ENCODE data around the gene GON4L.
A peak's percentile ranks its signal among the peaks of the same experiment; 100 is the strongest.

GON4L gene

DNA sequence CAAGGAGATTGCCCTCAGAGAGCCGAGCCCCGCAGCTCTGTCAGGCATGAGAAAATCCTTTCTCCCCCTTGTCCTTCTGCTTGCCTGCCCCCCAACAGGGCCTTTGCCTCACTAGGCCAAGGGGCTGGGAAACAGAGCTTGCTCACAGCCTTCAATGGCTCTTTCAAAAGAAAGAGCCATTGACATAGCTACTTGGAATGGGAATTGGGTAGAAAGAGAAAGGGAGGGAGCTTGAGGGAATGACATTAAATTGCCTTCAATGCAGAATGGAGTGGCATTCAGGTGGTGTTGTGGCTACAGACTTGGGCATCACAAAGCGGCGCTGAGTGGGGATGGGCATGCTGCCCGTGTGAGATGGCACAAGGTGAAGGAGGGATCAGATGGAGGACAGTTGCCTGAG lies 15.5 kb upstream of the GON4L start:
- TF ChIP-seq, protein P1, sequence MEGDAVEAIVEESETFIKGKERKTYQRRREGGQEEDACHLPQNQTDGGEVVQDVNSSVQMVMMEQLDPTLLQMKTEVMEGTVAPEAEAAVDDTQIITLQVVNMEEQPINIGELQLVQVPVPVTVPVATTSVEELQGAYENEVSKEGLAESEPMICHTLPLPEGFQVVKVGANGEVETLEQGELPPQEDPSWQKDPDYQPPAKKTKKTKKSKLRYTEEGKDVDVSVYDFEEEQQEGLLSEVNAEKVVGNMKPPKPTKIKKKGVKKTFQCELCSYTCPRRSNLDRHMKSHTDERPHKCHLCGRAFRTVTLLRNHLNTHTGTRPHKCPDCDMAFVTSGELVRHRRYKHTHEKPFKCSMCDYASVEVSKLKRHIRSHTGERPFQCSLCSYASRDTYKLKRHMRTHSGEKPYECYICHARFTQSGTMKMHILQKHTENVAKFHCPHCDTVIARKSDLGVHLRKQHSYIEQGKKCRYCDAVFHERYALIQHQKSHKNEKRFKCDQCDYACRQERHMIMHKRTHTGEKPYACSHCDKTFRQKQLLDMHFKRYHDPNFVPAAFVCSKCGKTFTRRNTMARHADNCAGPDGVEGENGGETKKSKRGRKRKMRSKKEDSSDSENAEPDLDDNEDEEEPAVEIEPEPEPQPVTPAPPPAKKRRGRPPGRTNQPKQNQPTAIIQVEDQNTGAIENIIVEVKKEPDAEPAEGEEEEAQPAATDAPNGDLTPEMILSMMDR (conservative IDR thresholded peaks at IDR 0.05; ENCODE audit: low read depth, low read length): no peak
- no peak overlapping the region for H3K4me3 ChIP-seq (ENCODE audit: low read depth, low read length)
- DNase-seq (ENCODE audit: low read depth): no peak

DNA sequence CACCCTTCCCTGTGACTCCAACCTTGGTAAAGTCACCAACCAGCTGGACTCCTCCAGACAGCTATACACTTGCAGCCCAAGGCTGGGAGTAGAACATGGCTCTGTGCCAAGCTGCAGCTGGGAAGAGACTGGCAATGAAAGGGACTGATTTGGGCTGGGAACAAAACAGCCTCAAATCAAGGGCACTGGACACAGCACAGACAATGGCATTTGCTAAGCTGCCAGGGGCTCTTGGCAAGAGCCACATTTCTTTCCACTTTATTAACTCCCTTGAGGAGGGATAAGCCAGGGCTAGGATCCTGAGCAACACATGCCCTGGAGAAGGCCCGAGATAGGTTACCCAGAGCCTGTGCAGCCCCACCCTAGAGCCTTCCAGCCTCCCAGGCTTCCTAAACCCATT lies 14.4 kb upstream of the GON4L start:
- peak; percentile 13 for DNase-seq (ENCODE audit: low read depth)
- TF ChIP-seq, protein P1 (conservative IDR thresholded peaks at IDR 0.05; ENCODE audit: low read depth, low read length): no peak
- H3K4me3 ChIP-seq (ENCODE audit: low read depth, low read length): no peak overlapping the region

DNA sequence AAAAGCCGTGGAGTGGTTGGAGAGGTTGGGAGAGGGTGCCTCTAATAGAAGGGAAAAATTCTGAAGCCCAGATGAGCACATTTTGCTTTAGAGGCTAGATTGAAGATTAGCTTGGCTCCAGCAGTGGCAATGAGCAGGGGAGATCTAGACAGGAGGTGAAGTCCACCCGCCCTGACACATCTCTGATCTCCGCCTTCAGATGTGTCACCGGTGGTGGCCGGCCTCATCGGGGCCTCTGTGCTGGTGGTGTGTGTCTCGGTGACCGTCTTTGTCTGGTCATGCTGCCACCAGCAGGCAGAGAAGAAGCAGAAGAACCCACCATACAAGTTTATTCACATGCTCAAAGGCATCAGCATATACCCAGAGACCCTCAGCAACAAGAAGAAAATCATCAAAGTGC lies 10.8 kb upstream of the GON4L start:
- DNase-seq (ENCODE audit: low read depth): no peak
- TF ChIP-seq, protein P1 (conservative IDR thresholded peaks at IDR 0.05; ENCODE audit: low read depth, low read length): no peak
- H3K4me3 ChIP-seq (ENCODE audit: low read depth, low read length): no peak overlapping the region

DNA sequence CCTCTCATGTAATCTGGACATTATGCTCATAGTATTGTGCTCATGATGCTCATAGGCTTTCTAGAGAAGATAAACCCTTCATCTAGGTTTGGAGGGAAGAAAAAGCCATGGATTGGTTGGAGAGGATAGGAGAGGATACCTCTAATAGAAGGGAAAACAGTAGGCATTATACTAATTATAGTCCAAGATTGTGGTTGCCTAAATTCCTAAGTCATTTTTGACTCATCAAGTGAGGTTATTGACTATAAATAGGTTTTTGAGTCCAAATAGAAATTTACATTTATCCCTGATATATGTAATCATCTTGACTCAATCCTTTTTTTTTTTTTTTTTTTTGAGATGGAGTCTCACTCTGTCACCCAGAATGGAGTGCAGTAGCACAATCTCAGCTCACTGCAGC lies 7.4 kb upstream of the GON4L start:
- DNase-seq (ENCODE audit: low read depth): no peak
- TF ChIP-seq, protein P1 (conservative IDR thresholded peaks at IDR 0.05; ENCODE audit: low read depth, low read length): no peak
- no peak overlapping the region for H3K4me3 ChIP-seq (ENCODE audit: low read depth, low read length)

DNA sequence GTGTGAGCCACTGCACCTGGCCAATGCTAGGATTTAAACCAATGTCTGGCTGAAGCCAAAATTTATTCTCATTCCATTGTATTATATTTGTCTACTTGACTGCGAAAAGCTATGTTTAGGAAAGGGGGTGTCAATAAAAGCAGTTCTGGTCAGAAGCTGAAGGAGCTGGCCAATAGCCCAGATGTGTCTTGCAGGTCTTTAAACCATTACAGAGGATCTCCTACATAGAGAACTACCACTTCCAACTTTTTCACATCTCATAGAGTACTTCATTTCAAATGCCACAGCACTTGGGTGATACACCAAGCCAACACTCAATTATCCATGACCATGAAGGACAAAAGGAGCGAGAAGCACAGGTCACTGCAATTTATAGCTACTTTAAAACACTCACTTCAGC lies 4.9 kb upstream of the GON4L start:
- TF ChIP-seq, protein P1 (conservative IDR thresholded peaks at IDR 0.05; ENCODE audit: low read depth, low read length): no peak
- no peak overlapping the region for H3K4me3 ChIP-seq (ENCODE audit: low read depth, low read length)
- no peak for DNase-seq (ENCODE audit: low read depth)

DNA sequence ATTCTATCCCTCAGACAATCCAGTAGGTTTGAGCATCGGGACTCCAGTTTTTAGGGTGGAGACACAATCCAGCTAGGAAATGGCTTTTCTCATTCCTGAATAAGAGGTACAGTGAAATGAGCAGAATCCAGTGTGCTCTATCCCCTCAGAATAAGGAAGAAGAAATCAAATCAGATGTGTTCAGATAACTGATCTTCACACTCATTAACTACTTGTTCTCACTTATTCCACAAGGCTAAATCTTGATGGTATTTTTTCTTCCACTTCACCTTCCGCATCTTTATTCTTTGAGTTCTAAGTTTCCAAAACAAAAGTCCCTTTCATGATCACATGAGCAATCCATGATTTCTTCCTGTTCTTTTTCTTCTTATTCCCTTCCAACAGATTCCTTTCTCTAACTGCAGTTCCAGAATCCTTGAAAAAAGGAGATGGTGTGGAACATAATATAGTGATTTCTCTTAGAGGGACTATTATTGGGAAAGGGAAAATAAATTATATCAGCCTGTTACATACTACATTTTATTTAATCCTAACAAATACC lies 4.0 kb upstream of the GON4L start:
- H3K4me3 ChIP-seq (ENCODE audit: low read depth, low read length): no peak overlapping the region
- TF ChIP-seq, protein P1 (conservative IDR thresholded peaks at IDR 0.05; ENCODE audit: low read depth, low read length): no peak
- DNase-seq (ENCODE audit: low read depth): no peak

Data from choroid plexus epithelial cell (primary cell).